ENCODE results near the gene RTL10.

RTL10 gene

DNA sequence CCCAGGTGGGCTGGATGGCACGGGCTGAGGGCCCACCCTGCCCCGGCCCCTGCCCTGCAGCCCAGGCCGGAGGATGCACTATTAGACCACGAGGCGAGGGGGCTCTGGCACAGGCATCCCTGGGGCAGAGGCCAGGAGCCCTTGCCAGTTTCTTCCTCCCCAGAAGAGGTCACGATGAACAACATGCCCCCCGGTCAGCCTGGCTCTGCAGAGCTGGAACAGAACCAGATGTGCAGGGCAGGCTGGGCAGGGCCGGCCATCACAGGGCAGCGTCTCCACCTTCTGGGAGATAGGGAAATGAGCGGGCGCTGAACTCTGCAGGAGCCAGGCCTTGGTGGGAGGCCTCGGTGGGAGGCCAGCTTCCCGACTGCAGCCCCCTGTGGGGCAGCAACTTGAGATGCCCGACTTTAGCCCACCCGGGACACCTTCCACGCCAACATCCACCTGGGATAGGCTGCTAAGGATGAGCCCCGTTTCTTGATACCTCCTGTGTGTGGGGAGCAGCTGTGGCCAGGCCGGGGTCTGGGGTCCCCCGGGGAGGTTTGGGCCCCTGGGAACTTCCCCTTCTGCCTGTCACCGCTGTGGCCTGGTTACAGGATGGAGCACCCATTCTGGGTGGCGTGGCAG lies 21.8 kb upstream of the RTL10 start:
- no peak for DNase-seq (ENCODE audit: low read depth in 3 of 3)

DNA sequence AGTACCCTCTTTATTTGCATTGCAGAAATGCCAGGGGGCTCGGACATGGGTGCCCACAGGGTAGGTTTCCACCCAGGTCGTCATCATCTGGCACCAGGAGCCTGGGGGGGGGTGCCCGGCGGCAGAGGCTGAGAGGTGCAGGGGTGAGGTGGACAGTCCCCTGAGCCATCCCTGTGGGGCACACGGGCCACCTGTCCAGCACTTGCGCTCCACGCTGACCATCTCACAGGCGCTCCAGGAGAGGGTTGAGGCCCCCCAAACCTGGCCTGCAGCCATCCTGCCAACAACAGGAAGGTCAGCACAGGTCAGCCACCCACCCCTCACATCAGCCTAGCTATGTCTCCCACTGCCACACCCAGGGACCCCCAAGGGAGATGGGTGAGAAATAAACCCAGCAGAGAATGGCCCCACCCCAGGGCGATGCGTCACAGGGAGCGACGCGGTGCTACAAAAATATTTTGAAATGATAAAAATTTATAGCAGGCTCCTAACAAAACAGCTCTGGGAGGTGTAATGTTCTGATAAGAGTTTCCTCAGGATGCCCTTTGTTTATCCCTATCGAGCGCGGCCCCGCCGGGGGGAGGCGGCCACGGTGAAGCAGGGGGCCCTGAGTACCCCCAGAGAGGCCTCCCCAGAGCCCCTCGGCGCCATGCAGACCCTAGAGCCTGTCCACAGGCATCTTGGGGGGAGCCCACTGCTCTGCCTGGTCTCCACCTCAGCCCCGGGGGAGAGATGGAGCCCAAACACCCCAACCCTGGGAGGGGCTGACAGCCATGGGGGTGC lies 21.0 kb upstream of the RTL10 start:
- no peak for DNase-seq (ENCODE audit: low read depth in 3 of 3)

DNA sequence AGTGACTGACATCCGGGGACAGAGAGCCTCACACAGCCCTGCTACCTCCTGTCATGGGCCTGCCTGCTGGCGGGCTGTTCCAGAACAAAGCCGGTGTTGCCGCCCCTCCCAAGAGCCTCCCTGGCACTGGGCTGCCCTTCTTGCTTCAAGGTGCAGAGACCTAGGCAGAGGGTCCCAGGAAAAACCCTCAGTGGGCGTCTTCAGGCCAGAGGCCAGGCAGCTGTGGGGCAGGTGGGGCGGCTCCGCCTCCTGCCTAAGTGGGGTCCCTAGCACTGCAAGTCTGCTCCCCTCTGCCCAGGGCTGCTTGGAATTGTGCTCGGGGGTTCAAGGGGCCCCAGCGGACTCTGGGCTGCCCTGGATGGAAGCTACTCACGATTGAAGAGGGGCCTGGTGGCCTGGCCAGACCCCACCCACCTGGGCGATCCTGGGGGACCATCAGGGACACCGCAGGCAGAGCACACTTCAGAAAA lies 20.4 kb upstream of the RTL10 start:
- DNase-seq (ENCODE audit: low read depth in 3 of 3) = no peak

DNA sequence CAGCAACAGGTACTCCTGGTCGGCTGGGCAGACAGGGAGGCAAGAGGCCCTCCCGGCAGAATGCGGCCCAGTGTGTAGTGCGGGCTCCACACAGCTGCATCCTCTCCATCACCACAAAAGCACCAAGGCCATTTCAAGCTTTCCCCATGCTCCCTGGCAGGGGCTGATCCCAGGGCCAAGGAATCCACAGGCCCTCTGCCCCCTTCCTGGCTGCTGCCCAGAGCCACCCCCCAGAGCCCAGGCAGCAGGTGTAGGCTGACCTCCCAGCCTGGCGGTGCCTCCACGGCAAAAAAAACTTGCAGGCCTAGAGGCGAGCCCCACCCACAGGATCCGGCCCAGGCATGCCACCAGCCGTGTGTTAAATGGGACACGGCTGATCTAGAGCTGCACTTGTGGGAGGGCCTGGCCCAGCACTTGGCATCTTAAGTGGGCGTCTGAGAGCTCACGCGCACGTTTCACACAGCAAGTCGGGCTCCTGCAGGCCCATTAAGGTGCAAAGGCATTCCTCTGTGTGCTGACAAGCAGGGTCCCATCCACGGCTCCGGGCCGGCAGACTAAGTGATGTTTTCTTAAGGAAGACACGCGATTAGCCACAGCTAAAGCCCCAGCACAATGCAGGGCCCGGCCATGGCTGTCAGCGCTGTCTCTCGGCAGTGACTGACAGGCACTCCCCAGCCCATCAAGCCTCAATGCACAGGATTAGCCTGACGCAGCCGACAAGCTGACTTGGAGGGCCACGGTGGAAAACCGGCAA lies 19.8 kb upstream of the RTL10 start:
- DNase-seq (ENCODE audit: low read depth in 3 of 3) = no peak

DNA sequence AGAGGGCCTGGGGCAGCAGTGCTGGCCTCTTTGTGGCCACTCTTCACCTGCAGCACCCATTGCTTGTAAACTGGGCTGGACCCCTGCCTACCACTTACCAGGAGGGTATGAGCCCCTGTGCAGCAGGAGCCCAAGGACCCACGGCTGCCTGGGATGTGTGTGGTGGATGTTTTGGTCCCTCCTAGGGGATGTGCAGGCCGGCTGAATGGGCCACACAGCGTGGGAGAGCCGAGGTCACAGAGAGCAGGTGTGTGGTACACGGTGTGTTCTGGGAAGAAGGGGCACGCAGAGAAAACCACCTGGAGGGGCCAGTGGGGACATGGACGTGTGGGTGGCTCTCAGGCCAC lies 19.3 kb upstream of the RTL10 start:
- DNase-seq (ENCODE audit: low read depth in 3 of 3) = no peak

DNA sequence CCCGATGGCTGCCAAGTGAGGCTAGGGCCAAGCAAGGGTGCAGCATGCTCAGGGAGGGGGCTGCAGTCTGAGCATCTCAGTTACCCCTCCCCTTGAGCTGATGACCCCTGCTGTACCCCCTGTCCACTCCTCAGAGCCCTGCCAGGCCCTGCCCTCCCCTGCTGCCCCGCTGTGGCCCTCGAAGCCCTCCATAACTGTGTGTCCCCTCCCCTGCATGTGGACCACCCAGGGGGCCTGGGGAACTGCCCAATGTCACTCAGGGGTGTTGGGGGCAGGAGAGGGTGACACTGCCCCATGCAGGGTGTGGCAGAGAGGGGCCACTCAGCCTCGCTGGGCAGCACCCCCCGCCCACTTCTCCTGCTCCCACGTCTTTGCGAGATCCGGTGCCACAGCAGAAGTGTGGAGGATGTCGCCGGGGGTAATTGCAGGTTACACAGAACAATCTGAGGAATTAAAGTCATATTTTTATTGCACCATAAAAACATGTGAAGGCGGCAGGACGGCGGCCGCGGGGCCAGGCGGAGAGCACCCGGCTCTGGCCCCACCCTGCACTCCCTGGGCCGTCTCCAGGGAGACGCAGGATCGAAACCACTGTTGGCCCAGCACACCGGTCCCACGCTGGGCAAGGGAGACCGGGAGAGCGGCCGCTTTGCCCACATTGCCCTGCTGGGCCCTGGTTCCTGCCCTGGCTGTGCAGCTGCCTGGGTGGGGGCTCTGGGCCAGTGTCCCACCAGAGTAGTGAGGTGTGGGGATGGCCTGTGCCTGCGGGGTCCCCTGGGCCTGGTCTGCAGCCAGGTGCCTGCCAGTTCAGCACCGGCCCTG lies 18.7 kb upstream of the RTL10 start:
- DNase-seq (ENCODE audit: low read depth in 3 of 3) = no peak

DNA sequence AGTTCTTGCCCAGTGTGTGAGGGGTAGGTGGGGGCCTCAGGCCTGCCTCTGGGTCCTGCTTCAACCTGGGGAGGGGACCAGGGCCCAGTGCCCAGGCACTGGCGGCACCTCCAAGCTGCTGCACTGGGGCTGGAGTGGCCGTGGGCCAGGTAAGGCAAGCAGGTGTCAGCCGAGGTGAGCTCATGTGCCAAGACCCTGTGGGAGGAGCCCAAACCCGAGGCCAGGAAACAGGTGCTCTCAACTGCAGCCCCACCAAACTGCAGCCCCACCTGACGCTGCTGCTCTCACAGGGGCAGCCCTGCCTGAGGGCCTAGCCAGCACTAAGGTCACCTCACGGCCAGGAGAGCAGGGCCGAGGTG lies 18.1 kb upstream of the RTL10 start:
- no peak for DNase-seq (ENCODE audit: low read depth in 3 of 3)

DNA sequence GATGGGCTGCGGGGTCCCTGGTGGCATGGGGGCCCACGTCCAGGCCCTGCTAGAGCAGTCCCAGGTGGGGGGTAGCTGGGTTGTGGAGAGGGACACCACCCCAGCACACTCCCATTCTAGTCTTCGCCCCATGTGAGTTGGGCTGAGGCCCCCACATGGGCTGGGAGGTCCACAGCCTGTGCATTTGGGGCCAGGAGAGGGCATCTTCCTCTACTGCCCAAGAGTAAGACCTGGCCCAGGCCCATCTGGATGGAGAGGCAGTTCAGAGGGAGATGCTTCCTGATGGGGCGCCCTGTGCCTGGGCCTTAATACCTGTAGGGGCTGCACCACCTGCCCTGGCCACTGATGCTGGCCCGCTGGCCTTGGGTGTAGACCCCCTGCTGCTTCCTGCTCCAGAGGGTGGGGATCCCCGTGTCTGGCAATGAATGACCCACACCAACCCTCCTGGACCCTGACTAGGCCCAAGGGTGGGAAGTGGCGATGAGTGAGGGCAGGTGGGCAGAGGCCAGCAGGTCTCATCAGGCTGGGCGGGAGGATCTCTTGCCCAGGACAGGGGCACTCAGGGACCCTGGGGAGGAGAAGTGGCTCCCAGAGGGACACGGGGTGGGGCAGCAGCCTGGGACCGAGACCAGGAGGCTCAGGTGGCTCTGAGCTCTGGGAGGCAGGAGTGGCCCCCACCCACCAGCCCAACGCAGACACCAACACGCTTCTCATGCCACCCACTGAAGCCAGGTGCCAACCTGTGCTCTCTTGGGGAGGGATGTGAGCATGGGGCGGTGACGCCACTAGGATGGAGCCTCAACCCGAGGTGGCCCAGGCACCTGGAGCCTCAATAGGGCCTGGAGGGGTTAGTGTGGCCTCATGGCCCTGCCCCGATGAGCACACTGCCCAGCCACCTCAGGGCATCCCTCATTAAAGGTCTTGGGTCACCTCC lies 17.4 kb upstream of the RTL10 start:
- DNase-seq (ENCODE audit: low read depth in 3 of 3) = no peak

- DNase-seq (ENCODE audit: low read depth in 3 of 3) = no peak
These were observed 16.6 kb upstream of the RTL10 start for GRCh38 chr22:19871023-19871844.

GRCh38 chr22:19870153-19871022 lies 15.7 kb upstream of the RTL10 start:
- DNase-seq (ENCODE audit: low read depth in 3 of 3) = no peak

DNA sequence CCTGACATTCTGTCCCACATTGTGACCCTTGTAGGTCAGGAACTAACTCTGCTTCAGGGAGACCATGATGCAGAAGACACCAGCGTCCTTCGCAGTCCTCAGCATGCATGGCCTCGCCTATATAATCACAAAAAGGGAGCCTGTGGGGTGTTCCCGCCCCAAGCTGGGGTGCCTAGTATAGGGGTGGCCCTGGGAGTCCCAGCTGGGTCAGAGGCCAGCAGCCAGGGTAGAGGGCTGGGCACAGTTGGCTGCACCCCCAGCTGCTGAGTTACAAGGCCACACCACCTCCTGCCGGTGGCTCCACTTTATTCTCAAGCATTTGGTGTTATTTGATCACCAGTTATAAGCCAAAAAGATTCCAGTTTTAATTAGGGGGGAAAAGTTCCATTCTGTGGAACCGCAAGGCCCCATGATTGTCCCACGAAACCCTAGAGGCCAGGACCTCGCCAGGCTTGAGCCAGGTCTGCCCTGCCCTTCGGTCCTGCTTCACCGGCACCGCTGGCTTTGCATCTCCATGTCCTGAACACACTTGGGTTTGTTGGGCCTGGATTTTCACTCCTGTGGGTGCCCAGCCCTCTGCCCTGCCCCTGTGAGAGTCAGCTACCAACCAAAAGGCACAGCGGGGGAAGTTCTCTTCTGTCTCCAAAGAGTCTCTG lies 15.0 kb upstream of the RTL10 start:
- DNase-seq (ENCODE audit: low read depth in 3 of 3) = no peak

GRCh38 chr22:19868773-19869471 lies 14.2 kb upstream of the RTL10 start:
- no peak for DNase-seq (ENCODE audit: low read depth in 3 of 3)

DNA sequence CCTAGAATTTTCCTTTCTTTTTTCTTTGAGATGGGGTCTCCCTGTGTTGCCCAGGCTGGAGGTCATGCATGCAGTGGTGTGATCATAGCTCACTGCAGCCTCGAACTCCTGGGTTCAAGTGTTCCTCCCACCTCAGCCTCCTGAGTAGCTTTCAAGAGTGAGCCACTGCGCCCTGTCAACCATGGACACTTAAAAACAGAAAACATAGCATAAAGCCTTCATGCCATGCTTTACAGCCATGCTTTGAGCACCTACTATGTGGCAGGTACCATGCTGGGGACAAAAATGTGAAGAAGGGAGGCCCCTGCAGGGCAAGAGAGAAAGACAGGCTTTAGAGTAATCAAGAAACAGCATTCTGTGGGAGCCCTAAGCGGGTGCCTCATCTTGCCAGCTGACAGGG lies 13.7 kb upstream of the RTL10 start:
- no peak for DNase-seq (ENCODE audit: low read depth in 3 of 3)

GRCh38 chr22:19867617-19868016 lies 12.9 kb upstream of the RTL10 start:
- no peak for DNase-seq (ENCODE audit: low read depth in 3 of 3)

- DNase-seq (ENCODE audit: low read depth in 3 of 3) = no peak
These were observed 12.0 kb upstream of the RTL10 start for GRCh38 chr22:19866665-19867009.

GRCh38 chr22:19865141-19865829 lies 10.6 kb upstream of the RTL10 start:
- no peak for DNase-seq (ENCODE audit: low read depth in 3 of 3)

DNA sequence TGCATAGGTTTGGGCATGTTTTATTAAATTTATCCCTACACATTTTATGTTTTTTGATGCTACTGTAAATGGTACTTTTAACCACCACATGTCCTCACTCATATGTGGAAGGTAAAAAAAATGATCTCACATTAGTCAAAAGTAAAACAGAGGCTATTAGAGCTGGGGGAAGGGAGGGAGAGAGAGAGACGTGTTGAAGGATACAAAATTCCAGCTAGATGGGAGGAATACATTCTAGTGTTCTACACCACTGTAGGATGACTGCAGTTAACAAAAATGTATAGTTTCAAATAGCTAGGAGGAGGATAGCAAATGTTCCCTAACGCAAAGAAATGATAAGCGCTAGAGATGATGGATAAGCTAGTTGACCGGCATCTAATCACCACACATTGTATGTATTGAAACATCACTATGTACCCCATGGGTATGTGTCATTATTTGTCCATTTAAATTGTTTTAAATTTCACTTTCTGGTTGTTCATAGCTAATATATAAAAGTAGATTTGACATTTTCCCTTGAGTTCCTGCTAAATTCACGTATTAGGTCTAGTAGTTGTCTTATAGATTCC lies 9.9 kb upstream of the RTL10 start:
- no peak for DNase-seq (ENCODE audit: low read depth in 3 of 3)

Data from stimulated activated CD4-positive, alpha-beta T cell treated with anti-CD3 and anti-CD28 coated beads, TNF-alpha, amount 100 ng/mL, for 24 hours (primary cell).